Neural cell (in vitro differentiated cells): Measurements from ENCODE around the gene GAPDH. TPM values are rescaled to one million over a fixed set of nuclear protein-coding genes. Genes with fewer than 3 reads are reported as not detected.
"Not testable (repeated sequence)": the region's sequence is repeated elsewhere in the genome, so short reads cannot be mapped to it uniquely, and the experiment has no call there.

ENCODE experiments used
- H2AFZ ChIP-seq: fragments of 200-600, 300-800 bp; sonication (generic), shearing (Covaris generic); 2 replicates; pipeline ENCODE4 v1.6.0; 2014; ENCODE audit warnings: low read depth, mild to moderate bottlenecking, antibody characterized with exemption, low read length, moderate library complexity
- H3F3A ChIP-seq: fragments of 200-600 bp; shearing (Covaris generic); 2 replicates; pipeline ENCODE4 v1.6.1; 2016; ENCODE audit warnings: mild to moderate bottlenecking, moderate library complexity, mixed read lengths, antibody characterized with exemption, low read length; ENCODE audit not compliant: insufficient read depth, poor library complexity, severe bottlenecking
- H3K27ac ChIP-seq: fragments of 200-600, 300-800 bp; sonication (generic), shearing (Covaris generic); 2 replicates; pipeline ENCODE4 v1.5.1; 2014; ENCODE audit warnings: mild to moderate bottlenecking, low read length, moderate library complexity
- H3K27me3 ChIP-seq: fragments of 300-800, 200-600 bp; sonication (generic), shearing (Covaris generic); 2 replicates; pipeline ENCODE4 v1.6.0; 2014; ENCODE audit warnings: mild to moderate bottlenecking, low read depth, low read length, moderate library complexity; ENCODE audit not compliant: insufficient read depth
- H3K36me3 ChIP-seq: fragments of 300-800, 200-600 bp; sonication (generic), shearing (Covaris generic); 2 replicates; pipeline ENCODE4 v1.5.1; 2014; ENCODE audit warnings: mild to moderate bottlenecking, antibody characterized with exemption, low read length, moderate library complexity; ENCODE audit not compliant: insufficient read depth
- H3K4me2 ChIP-seq: fragments of 300-800, 200-600 bp; sonication (generic), shearing (Covaris generic); 2 replicates; pipeline ENCODE4 v1.6.0; 2014; ENCODE audit warnings: mild to moderate bottlenecking, low read length
- H3K4me3 ChIP-seq: fragments of 300-800, 200-600 bp; sonication (generic), shearing (Covaris generic); 2 replicates; pipeline ENCODE4 v1.5.1; 2014; ENCODE audit warnings: mild to moderate bottlenecking, low read length, moderate library complexity
- H3K79me2 ChIP-seq: fragments of 200-600 bp; shearing (Covaris generic); replicated peaks from 2 replicates; pipeline ENCODE4 v1.6.0; 2014; ENCODE audit warnings: mild to moderate bottlenecking, low read length, moderate library complexity; ENCODE audit not compliant: insufficient read depth
- H3K9ac ChIP-seq: fragments of 300-800, 200-600 bp; sonication (generic), shearing (Covaris generic); 2 replicates; pipeline ENCODE4 v1.6.1; 2016; ENCODE audit warnings: mild to moderate bottlenecking, low read length, mixed read lengths
- H3K9me2 ChIP-seq: fragments of 200-600 bp; shearing (Covaris generic); 2 replicates; pipeline ENCODE4 v1.6.1; 2016; ENCODE audit warnings: mild to moderate bottlenecking, low read length, mixed read lengths; ENCODE audit not compliant: insufficient read depth
- H3K9me3 ChIP-seq: fragments of 200-600, 300-800 bp; sonication (generic), shearing (Covaris generic); 2 replicates; pipeline ENCODE4 v1.6.1; 2016; ENCODE audit warnings: mild to moderate bottlenecking, mixed run types, low read length, moderate library complexity, mixed read lengths
- H4K20me1 ChIP-seq: fragments of 200-600 bp; shearing (Covaris generic); 2 replicates; pipeline ENCODE4 v1.6.1; 2016; ENCODE audit warnings: mild to moderate bottlenecking, mixed run types; ENCODE audit not compliant: insufficient read depth
- EP300 ChIP-seq: fragments of 450-650 bp; conservative IDR thresholded peaks from 2 replicates; pipeline ENCODE4 v1.6.1; 2014; ENCODE audit warnings: antibody characterized with exemption, mild to moderate bottlenecking, moderate library complexity; ENCODE audit not compliant: poor library complexity, severe bottlenecking
- EZH2 ChIP-seq: fragments of 200-600, 300-800 bp; shearing (Covaris generic), sonication (generic); IDR thresholded peaks from 2 replicates; pipeline ENCODE4 v1.6.1; 2014; ENCODE audit warnings: antibody characterized with exemption, low read length, borderline replicate concordance, mild to moderate bottlenecking; ENCODE audit not compliant: insufficient read depth, poor library complexity, severe bottlenecking
- MXI1 ChIP-seq: fragments of 450-650 bp; conservative IDR thresholded peaks from 2 replicates; pipeline ENCODE4 v1.6.1; 2014; ENCODE audit warnings: antibody characterized with exemption, mild to moderate bottlenecking; ENCODE audit not compliant: poor library complexity, severe bottlenecking
- POLR2AphosphoS5 ChIP-seq: IDR thresholded peaks from 2 replicates; pipeline ENCODE4 v1.6.1; 2012
- RAD21 ChIP-seq: fragments of 450-650 bp; conservative IDR thresholded peaks from 2 replicates; pipeline ENCODE4 v1.6.1; 2014; ENCODE audit warnings: antibody characterized with exemption, mild to moderate bottlenecking, moderate library complexity
- SMC3 ChIP-seq: fragments of 450-650 bp; conservative IDR thresholded peaks from 2 replicates; pipeline ENCODE4 v1.6.1; 2014; ENCODE audit warnings: antibody characterized with exemption, mild to moderate bottlenecking, moderate library complexity; ENCODE audit not compliant: poor library complexity
- TAF1 ChIP-seq: IDR thresholded peaks from 2 replicates; pipeline ENCODE4 v1.6.1; 2012; ENCODE audit warnings: low read depth
- polyA plus RNA-seq: library from polyadenylated mRNA; depleted of rRNA; stranded (reverse); fragments of >200 nt; gene quantifications from 2 replicates; pipeline ENCODE4 v1.2.3, GENCODE V29; 2014
- TF ChIP-seq, protein P1 (sequence below): fragments of 450-650 bp; IDR thresholded peaks from 2 replicates; pipeline ENCODE4 v1.5.1; 2014; ENCODE audit warnings: antibody characterized with exemption, mild to moderate bottlenecking, moderate library complexity; ENCODE audit not compliant: poor library complexity, severe bottlenecking
- TF ChIP-seq, protein P2 (sequence below): IDR thresholded peaks from 2 replicates; pipeline ENCODE4 v1.6.1; 2012; ENCODE audit warnings: borderline replicate concordance

The GAPDH gene
- polyA plus RNA-seq, 1 donor from 2014 or later: 1,673 TPM

DNA sequence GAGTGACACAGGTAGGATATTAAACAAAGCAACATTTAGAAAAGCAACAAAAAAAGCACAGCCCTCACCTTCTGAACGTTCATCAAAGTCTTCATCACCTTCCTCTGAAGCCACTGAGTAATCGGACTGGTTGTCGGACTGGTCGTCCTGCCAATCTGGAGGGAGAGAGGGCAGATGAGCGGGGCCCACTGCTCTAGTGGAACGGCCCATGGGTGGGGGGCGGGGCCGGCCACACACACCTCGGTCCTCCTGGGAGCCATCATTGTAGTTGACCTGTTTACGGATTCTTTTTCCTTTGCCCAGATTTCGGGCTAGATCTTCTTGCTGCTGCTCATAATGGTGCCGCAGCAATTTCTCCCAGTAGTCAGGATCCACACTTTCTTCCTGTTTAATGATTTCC is 48.6 kb downstream of the GAPDH start:
- Histone ChIP-seq H2AFZ (no peak overlapping the region), H3K36me3 (peaks cover 12% of the 10 kb centered on the region), H3K9me3 (no peaks in the 10 kb centered on the region), H3K9ac (no peak overlapping the region), H3K4me3 (no peak overlapping the region), H3K27ac (no peak overlapping the region), H3K4me2 (no peak overlapping the region), H4K20me1 (no peaks in the 10 kb centered on the region), H3F3A (no peaks in the 10 kb centered on the region), H3K79me2 (peaks cover 3% of the 10 kb centered on the region), H3K27me3 (no peaks in the 10 kb centered on the region), H3K9me2 (no peaks in the 10 kb centered on the region)
- TF ChIP-seq, protein P1, sequence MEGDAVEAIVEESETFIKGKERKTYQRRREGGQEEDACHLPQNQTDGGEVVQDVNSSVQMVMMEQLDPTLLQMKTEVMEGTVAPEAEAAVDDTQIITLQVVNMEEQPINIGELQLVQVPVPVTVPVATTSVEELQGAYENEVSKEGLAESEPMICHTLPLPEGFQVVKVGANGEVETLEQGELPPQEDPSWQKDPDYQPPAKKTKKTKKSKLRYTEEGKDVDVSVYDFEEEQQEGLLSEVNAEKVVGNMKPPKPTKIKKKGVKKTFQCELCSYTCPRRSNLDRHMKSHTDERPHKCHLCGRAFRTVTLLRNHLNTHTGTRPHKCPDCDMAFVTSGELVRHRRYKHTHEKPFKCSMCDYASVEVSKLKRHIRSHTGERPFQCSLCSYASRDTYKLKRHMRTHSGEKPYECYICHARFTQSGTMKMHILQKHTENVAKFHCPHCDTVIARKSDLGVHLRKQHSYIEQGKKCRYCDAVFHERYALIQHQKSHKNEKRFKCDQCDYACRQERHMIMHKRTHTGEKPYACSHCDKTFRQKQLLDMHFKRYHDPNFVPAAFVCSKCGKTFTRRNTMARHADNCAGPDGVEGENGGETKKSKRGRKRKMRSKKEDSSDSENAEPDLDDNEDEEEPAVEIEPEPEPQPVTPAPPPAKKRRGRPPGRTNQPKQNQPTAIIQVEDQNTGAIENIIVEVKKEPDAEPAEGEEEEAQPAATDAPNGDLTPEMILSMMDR: no peak
- TF ChIP-seq MXI1: no peak
- no peak for TF ChIP-seq RAD21
- TF ChIP-seq, protein P2, sequence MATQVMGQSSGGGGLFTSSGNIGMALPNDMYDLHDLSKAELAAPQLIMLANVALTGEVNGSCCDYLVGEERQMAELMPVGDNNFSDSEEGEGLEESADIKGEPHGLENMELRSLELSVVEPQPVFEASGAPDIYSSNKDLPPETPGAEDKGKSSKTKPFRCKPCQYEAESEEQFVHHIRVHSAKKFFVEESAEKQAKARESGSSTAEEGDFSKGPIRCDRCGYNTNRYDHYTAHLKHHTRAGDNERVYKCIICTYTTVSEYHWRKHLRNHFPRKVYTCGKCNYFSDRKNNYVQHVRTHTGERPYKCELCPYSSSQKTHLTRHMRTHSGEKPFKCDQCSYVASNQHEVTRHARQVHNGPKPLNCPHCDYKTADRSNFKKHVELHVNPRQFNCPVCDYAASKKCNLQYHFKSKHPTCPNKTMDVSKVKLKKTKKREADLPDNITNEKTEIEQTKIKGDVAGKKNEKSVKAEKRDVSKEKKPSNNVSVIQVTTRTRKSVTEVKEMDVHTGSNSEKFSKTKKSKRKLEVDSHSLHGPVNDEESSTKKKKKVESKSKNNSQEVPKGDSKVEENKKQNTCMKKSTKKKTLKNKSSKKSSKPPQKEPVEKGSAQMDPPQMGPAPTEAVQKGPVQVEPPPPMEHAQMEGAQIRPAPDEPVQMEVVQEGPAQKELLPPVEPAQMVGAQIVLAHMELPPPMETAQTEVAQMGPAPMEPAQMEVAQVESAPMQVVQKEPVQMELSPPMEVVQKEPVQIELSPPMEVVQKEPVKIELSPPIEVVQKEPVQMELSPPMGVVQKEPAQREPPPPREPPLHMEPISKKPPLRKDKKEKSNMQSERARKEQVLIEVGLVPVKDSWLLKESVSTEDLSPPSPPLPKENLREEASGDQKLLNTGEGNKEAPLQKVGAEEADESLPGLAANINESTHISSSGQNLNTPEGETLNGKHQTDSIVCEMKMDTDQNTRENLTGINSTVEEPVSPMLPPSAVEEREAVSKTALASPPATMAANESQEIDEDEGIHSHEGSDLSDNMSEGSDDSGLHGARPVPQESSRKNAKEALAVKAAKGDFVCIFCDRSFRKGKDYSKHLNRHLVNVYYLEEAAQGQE: no peak
- TF ChIP-seq EZH2: no peak
- TF ChIP-seq EP300: no peak
- TF ChIP-seq POLR2AphosphoS5: no peak
- no peak for TF ChIP-seq SMC3
- no peak for TF ChIP-seq TAF1

DNA sequence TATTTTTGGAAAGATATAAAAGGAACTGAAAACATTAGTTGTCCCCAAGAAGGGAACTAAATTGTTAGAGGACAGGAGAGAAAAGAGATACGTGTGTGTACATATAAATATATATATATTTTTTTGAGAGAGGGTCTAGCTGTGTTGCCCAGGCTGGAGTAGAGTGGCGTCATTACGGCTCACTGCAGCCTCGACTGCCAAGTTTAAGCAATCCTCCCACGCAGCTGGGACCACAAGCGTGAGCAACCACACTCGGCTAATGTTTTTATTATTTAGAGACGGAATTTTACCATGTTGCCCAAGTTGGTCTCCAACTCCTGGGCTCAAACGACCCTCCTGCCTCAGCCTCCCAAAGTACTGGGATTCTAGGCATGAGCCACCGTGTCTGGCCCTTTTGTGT is 50.0 kb downstream of the GAPDH start:
- no peaks in the 10 kb centered on the region for H3F3A ChIP-seq
- TF ChIP-seq, protein P1: no peak
- TF ChIP-seq POLR2AphosphoS5: no peak
- no peak for TF ChIP-seq SMC3
- TF ChIP-seq EP300: no peak
- no peak for TF ChIP-seq TAF1
- TF ChIP-seq RAD21: no peak
- TF ChIP-seq, protein P2: no peak
- no peak for TF ChIP-seq MXI1
- TF ChIP-seq EZH2: no peak
- no peaks in the 10 kb centered on the region for H4K20me1 ChIP-seq

DNA sequence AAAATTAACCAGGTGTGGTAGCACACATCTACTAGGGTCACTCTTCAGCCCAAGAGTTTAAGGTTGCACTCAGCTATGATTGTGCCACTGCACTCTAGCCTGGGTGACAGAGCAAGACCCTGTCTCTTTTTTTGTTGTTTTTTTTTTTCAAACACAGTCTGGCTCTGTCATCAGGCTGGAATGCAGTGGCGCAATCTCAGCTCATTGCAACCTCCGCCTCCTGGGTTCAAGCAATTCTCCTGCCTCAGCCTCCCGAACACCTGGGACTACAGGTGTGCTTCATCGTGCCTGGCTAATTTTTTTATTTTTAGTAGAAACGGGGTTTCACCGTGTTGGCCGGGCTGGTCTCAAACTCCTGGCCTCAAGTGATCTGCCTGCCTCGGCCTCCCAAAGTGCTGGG is 52.3 kb downstream of the GAPDH start:
- not testable (repeated sequence) for H3K4me2 ChIP-seq, H3K27me3 ChIP-seq, H3K9me3 ChIP-seq, H2AFZ ChIP-seq, H4K20me1 ChIP-seq, H3K79me2 ChIP-seq, H3K27ac ChIP-seq, H3K9ac ChIP-seq, H3F3A ChIP-seq, H3K4me3 ChIP-seq, H3K9me2 ChIP-seq
- H3K36me3 ChIP-seq: peaks cover 13% of the 10 kb centered on the region

More for the DNA sequence above, 50.0 kb downstream of the GAPDH start:
- H3K79me2 ChIP-seq: peaks cover 5% of the 10 kb centered on the region
- no peak overlapping the region for H3K4me2 ChIP-seq
- H3K27ac ChIP-seq: no peak overlapping the region
- H3K4me3 ChIP-seq: no peak overlapping the region
- no peaks in the 10 kb centered on the region for H3K9me3 ChIP-seq
- no peaks in the 10 kb centered on the region for H3K9me2 ChIP-seq
- H3K9ac ChIP-seq: no peak overlapping the region
- H2AFZ ChIP-seq: no peak overlapping the region
- H3K27me3 ChIP-seq: no peaks in the 10 kb centered on the region
- H3K36me3 ChIP-seq: peaks cover 13% of the 10 kb centered on the region
